NCI-H1436 (cell line): ENCODE data around the gene REG4.

Experiments used
- DNase-seq: peaks from one replicate; lab custom pipeline; 2025; lab: John Stamatoyannopoulos, UW

Gene REG4

GRCh38 chr1:119779869-119780356, 31.3 kb downstream of the REG4 start:
- no peak for DNase-seq

GRCh38 chr1:119778886-119779560, 32.2 kb downstream of the REG4 start:
- no peak for DNase-seq

GRCh38 chr1:119778359-119778758, 32.9 kb downstream of the REG4 start:
- no peak for DNase-seq

GRCh38 chr1:119774746-119775490, 36.3 kb downstream of the REG4 start:
- DNase-seq: no peak

- DNase-seq: no peak
Measured at GRCh38 chr1:119773711-119774241, 37.5 kb downstream of the REG4 start.

- no peak for DNase-seq
Measured at GRCh38 chr1:119772298-119772697, 39.0 kb downstream of the REG4 start.

- DNase-seq: no peak
Measured at GRCh38 chr1:119771770-119772169, 39.5 kb downstream of the REG4 start.

- DNase-seq: no peak
Measured at GRCh38 chr1:119771016-119771415, 40.2 kb downstream of the REG4 start.

GRCh38 chr1:119768778-119769177, 42.5 kb downstream of the REG4 start, which contains the start of gene HMGCS2:
TSS of gene HMGCS2 (minus strand) at chr1:119768905. CDS start at chr1:119768844, 61 bp downstream.
- no peak for DNase-seq

GRCh38 chr1:119767486-119767885, 43.8 kb downstream of the REG4 start:
- no peak for DNase-seq

- no peak for DNase-seq
Measured at GRCh38 chr1:119766374-119766794, 44.9 kb downstream of the REG4 start.

- DNase-seq: no peak
Measured at GRCh38 chr1:119764220-119764619, 47.0 kb downstream of the REG4 start.

GRCh38 chr1:119762953-119763352, 48.3 kb downstream of the REG4 start:
- DNase-seq: no peak

- DNase-seq: no peak
Measured at GRCh38 chr1:119762409-119762808, 48.9 kb downstream of the REG4 start.

GRCh38 chr1:119758584-119758983, 52.7 kb downstream of the REG4 start:
- no peak for DNase-seq

GRCh38 chr1:119752592-119752991, 58.7 kb downstream of the REG4 start:
- no peak for DNase-seq

- DNase-seq: no peak
Measured at GRCh38 chr1:119748040-119748439, 63.2 kb downstream of the REG4 start.

GRCh38 chr1:119747451-119747850, 63.8 kb downstream of the REG4 start:
- no peak for DNase-seq

- no peak for DNase-seq
Measured at GRCh38 chr1:119745034-119745433, 66.2 kb downstream of the REG4 start.

GRCh38 chr1:119744598-119744942, 66.7 kb downstream of the REG4 start:
- no peak for DNase-seq
